AG04449 (cell line): Measurements from ENCODE around the gene RAD51B.
"Not testable (repeated sequence)": the region's sequence is repeated elsewhere in the genome, so short reads cannot be mapped to it uniquely, and the experiment has no call there.

Source experiments
- CTCF ChIA-PET: fragments of 350-600 bp; formaldehyde crosslinking; extraction: SDS; loops from one replicate; lab custom pipeline; 2021; ENCODE audit warnings: antibody characterized with exemption; lab: Yijun Ruan, JAX
- POLR2A ChIA-PET: fragments of 400-600, 350-600 bp; formaldehyde crosslinking; extraction: SDS; loops from one replicate; lab custom pipeline; 2020; ENCODE audit warnings: antibody characterized with exemption, inconsistent platforms; lab: Yijun Ruan, JAX
- DNase-seq: peaks from one replicate; pipeline ENCODE4 v3.0.0-alpha.2; 2010; ENCODE audit warnings: low read depth, low spot score
- H3K4me3 ChIP-seq: 2 replicates; pipeline ENCODE4 v1.5.1; 2011; ENCODE audit warnings: low read depth, mild to moderate bottlenecking, control low read depth, low read length
- CTCF ChIP-seq: IDR thresholded peaks from one replicate; pipeline ENCODE4 v1.5.1; 2011; ENCODE audit warnings: mild to moderate bottlenecking, moderate library complexity, low read length, control low read depth, inconsistent platforms; ENCODE audit not compliant: insufficient read depth; ENCODE audit errors: missing control alignments

The RAD51B gene

GRCh38 chr14:68215629-68216028, 396.1 kb downstream of the RAD51B start:
- ChIA-PET POLR2A (no interaction called here), CTCF (interaction anchor here (0.6 to 0.9 kb wide), 2 partner anchors 284 to 628 kb away, joined by 3 read pairs; no protein-coding TSS in a partner anchor)
- no peak overlapping the region for H3K4me3 ChIP-seq
- DNase-seq = no peak
- no peak for TF ChIP-seq CTCF

GRCh38 chr14:68216079-68216478, 396.5 kb downstream of the RAD51B start:
- POLR2A ChIA-PET = no interaction called here

GRCh38 chr14:68216957-68217356, 397.4 kb downstream of the RAD51B start:
- no peak for TF ChIP-seq CTCF
- DNase-seq = no peak
- ChIA-PET POLR2A (no interaction called here), CTCF (no interaction called here)
- H3K4me3 ChIP-seq = no peak overlapping the region

More at GRCh38 chr14:68216079-68216478, 396.5 kb downstream of the RAD51B start:
- CTCF ChIA-PET = interaction anchor here (0.6 to 0.9 kb wide), 2 partner anchors 284 to 627 kb away, joined by 3 read pairs; no protein-coding TSS in a partner anchor
- DNase-seq = no peak
- H3K4me3 ChIP-seq = no peak overlapping the region
- no peak for TF ChIP-seq CTCF

GRCh38 chr14:68217791-68218340, 398.3 kb downstream of the RAD51B start:
- ChIA-PET POLR2A (no interaction called here), CTCF (no interaction called here)
- no peak for TF ChIP-seq CTCF
- DNase-seq = no peak
- no peak overlapping the region for H3K4me3 ChIP-seq

- no peak for DNase-seq
These were observed 399.8 kb downstream of the RAD51B start for GRCh38 chr14:68219407-68219806.

GRCh38 chr14:68221046-68221445, 401.5 kb downstream of the RAD51B start:
- DNase-seq, H3K4me3 ChIP-seq, POLR2A ChIA-PET, CTCF ChIA-PET: not testable (repeated sequence)

More at GRCh38 chr14:68219407-68219806, 399.8 kb downstream of the RAD51B start:
- no peak overlapping the region for H3K4me3 ChIP-seq
- ChIA-PET CTCF (no interaction called here), POLR2A (no interaction called here)
- no peak for TF ChIP-seq CTCF

- ChIA-PET POLR2A (no interaction called here), CTCF (interaction anchor here (1.5 kb wide), 1 partner anchor 285 kb away, joined by 3 read pairs; no protein-coding TSS in a partner anchor)
- no peak overlapping the region for H3K4me3 ChIP-seq
- no peak for TF ChIP-seq CTCF
- DNase-seq = no peak
These were observed 402.6 kb downstream of the RAD51B start for GRCh38 chr14:68222154-68222553.
